SK-N-MC (cell line): ENCODE data around the gene SOX5.

ENCODE experiments used
- DNase-seq: peaks from one replicate; pipeline ENCODE4 v3.0.0-alpha.2; 2011; ENCODE audit warnings: low read depth, low spot score
- H3K27ac ChIP-seq: fragments of 200-600 bp; sonication (generic); 2 replicates; pipeline ENCODE4 v1.5.1; 2016; ENCODE audit warnings: mixed run types
- H3K36me3 ChIP-seq: fragments of 200-600 bp; sonication (generic); 2 replicates; pipeline ENCODE4 v1.6.1; 2017; ENCODE audit warnings: antibody characterized with exemption, low read length, mixed read lengths; ENCODE audit not compliant: insufficient read depth
- H3K4me3 ChIP-seq: fragments of 200-600 bp; sonication (generic); 2 replicates; pipeline ENCODE4 v1.5.1; 2016
- H3K9ac ChIP-seq: fragments of 200-600 bp; sonication (generic); 2 replicates; pipeline ENCODE4 v1.8.0; 2017; ENCODE audit warnings: mixed run types, mixed read lengths; ENCODE audit not compliant: insufficient read length
- H3K9me3 ChIP-seq: fragments of 200-600 bp; sonication (generic); 2 replicates; pipeline ENCODE4 v1.6.1; 2017; ENCODE audit warnings: low read depth, mild to moderate bottlenecking, antibody characterized with exemption, low read length, moderate library complexity, mixed read lengths
- EZH2 ChIP-seq: fragments of 200-600 bp; sonication (generic); IDR thresholded peaks from one replicate; pipeline ENCODE4 v1.6.1; 2017; ENCODE audit warnings: antibody characterized with exemption
- FOXP2 ChIP-seq: optimal IDR thresholded peaks from 2 replicates; pipeline ENCODE3; 2011; ENCODE audit warnings: mild to moderate bottlenecking, moderate library complexity; ENCODE audit not compliant: insufficient read depth; ENCODE audit errors: extremely low read length, control extremely low read depth
- POLR2AphosphoS5 ChIP-seq: IDR thresholded peaks from 2 replicates; pipeline ENCODE4 v1.6.1; 2012; ENCODE audit warnings: mild to moderate bottlenecking, low read depth, low read length, borderline replicate concordance

The SOX5 gene

DNA sequence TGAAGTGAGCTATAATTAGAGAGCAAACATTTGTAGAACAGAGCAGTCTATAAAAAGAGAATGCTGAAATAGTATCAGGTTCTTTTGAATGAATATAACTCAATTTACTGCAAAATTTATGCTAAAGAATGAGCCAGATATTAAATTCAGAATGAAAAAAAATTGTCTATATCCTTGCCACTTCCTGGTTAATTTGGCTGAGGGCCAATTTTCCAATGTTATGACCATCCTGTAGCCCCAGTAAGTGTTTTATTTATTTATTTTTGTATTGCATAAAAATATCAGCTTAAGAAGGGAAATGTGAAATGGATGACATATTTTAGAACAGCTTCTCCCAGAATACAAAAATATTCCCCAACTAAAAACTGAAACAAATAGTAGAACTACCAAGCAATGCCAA, 263.4 kb downstream of the SOX5 start:
- H3K9ac ChIP-seq: no peak overlapping the region
- TF ChIP-seq FOXP2 (no peak), POLR2AphosphoS5 (no peak), EZH2 (no peak)
- no peak overlapping the region for H3K4me3 ChIP-seq
- H3K27ac ChIP-seq: no peak overlapping the region
- no peaks in the 10 kb centered on the region for H3K9me3 ChIP-seq
- no peaks in the 10 kb centered on the region for H3K36me3 ChIP-seq
- DNase-seq: no peak

GRCh38 chr12:23684121-23684520, 265.3 kb downstream of the SOX5 start:
- Histone ChIP-seq H3K36me3 (no peaks in the 10 kb centered on the region), H3K27ac (no peak overlapping the region), H3K9ac (no peak overlapping the region), H3K9me3 (no peaks in the 10 kb centered on the region), H3K4me3 (no peak overlapping the region)
- DNase-seq: no peak
- no peak for TF ChIP-seq EZH2
- no peak for TF ChIP-seq FOXP2
- TF ChIP-seq POLR2AphosphoS5: no peak

GRCh38 chr12:23681237-23681636, 268.2 kb downstream of the SOX5 start:
- H3K9ac ChIP-seq: no peak overlapping the region
- no peak overlapping the region for H3K4me3 ChIP-seq
- H3K9me3 ChIP-seq: no peaks in the 10 kb centered on the region
- no peak for TF ChIP-seq POLR2AphosphoS5
- no peak for TF ChIP-seq EZH2
- no peak for TF ChIP-seq FOXP2
- H3K27ac ChIP-seq: no peak overlapping the region
- no peak for DNase-seq
- no peaks in the 10 kb centered on the region for H3K36me3 ChIP-seq

DNA sequence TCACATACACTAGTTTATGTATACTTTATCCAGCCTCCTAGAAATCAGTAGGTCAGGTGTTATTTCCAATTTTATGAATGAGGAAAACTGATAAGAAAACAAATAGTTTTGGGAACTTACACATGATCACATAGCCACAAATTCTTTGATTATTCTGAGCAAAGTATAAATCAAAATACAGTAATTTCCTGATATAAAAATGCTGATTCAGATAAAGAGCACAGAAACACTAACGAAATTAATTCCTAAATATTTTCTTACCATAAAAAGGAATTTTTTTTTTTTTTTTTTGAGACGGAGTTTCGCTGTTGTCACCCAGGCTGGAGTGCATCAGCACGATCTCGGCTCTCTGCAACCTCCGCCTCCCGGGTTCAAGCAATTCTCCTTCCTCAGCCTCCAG, 275.4 kb downstream of the SOX5 start:
- H3K9me3 ChIP-seq: no peaks in the 10 kb centered on the region
- no peak overlapping the region for H3K9ac ChIP-seq
- TF ChIP-seq FOXP2: no peak
- no peak for TF ChIP-seq POLR2AphosphoS5
- TF ChIP-seq EZH2: no peak
- no peak overlapping the region for H3K4me3 ChIP-seq
- no peaks in the 10 kb centered on the region for H3K36me3 ChIP-seq
- H3K27ac ChIP-seq: no peak overlapping the region
- no peak for DNase-seq

DNA sequence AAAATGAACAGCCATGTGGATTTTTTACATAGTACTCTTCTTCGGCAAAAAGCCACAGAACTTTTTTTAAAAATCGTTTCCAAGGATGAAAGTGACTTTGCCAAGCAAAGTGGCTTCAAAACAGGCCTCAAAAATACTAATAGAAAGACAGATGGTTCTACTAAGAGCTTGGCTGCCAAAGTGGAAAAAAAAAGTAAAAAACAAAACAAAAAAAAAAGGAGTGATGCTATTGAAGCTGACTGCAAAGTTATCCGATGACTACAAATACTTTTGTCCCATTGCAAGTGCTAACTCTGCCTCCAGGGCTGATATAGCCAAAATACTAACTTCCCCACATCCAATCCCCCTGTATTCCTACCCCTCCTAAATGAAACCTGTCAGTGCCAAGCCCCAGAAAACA, 277.6 kb downstream of the SOX5 start:
- Histone ChIP-seq H3K9me3 (no peaks in the 10 kb centered on the region), H3K36me3 (no peaks in the 10 kb centered on the region), H3K4me3 (no peak overlapping the region), H3K27ac (no peak overlapping the region), H3K9ac (no peak overlapping the region)
- no peak for TF ChIP-seq POLR2AphosphoS5
- TF ChIP-seq FOXP2: no peak
- TF ChIP-seq EZH2: no peak
- no peak for DNase-seq

GRCh38 chr12:23670684-23671083, 278.8 kb downstream of the SOX5 start:
- H3K36me3 ChIP-seq: no peaks in the 10 kb centered on the region
- no peak for DNase-seq
- no peak for TF ChIP-seq EZH2
- no peak for TF ChIP-seq POLR2AphosphoS5
- TF ChIP-seq FOXP2: no peak

GRCh38 chr12:23669691-23670090, 279.8 kb downstream of the SOX5 start:
- Histone ChIP-seq H3K9ac (no peak overlapping the region), H3K27ac (no peak overlapping the region), H3K36me3 (no peaks in the 10 kb centered on the region), H3K9me3 (no peaks in the 10 kb centered on the region), H3K4me3 (no peak overlapping the region)
- DNase-seq: no peak
- no peak for TF ChIP-seq POLR2AphosphoS5
- TF ChIP-seq EZH2: no peak
- no peak for TF ChIP-seq FOXP2

More at GRCh38 chr12:23670684-23671083, 278.8 kb downstream of the SOX5 start:
- H3K9ac ChIP-seq: no peak overlapping the region
- no peak overlapping the region for H3K4me3 ChIP-seq
- H3K27ac ChIP-seq: no peak overlapping the region
- H3K9me3 ChIP-seq: no peaks in the 10 kb centered on the region

GRCh38 chr12:23666866-23667265, 282.6 kb downstream of the SOX5 start:
- no peak overlapping the region for H3K27ac ChIP-seq
- DNase-seq: no peak
- H3K9ac ChIP-seq: no peak overlapping the region
- H3K4me3 ChIP-seq: no peak overlapping the region
- H3K9me3 ChIP-seq: no peaks in the 10 kb centered on the region
- H3K36me3 ChIP-seq: no peaks in the 10 kb centered on the region
- TF ChIP-seq POLR2AphosphoS5 (no peak), FOXP2 (no peak), EZH2 (no peak)

GRCh38 chr12:23662966-23663365, 286.5 kb downstream of the SOX5 start:
- H3K9me3 ChIP-seq: no peaks in the 10 kb centered on the region
- no peak overlapping the region for H3K9ac ChIP-seq
- TF ChIP-seq FOXP2 (no peak), EZH2 (no peak), POLR2AphosphoS5 (no peak)
- H3K27ac ChIP-seq: no peak overlapping the region
- DNase-seq: no peak
- no peak overlapping the region for H3K4me3 ChIP-seq
- H3K36me3 ChIP-seq: no peaks in the 10 kb centered on the region
